HEK293T (cell line): ENCODE measurements around the gene NKPD1.

Experiments
- CTCF ChIA-PET: fragments of 350-600 bp; formaldehyde crosslinking; extraction: SDS; loops from one replicate; lab custom pipeline; 2021; ENCODE audit warnings: antibody characterized with exemption, inconsistent platforms; lab: Yijun Ruan, JAX
- POLR2A ChIA-PET: fragments of 350-600 bp; formaldehyde crosslinking; extraction: SDS; loops from one replicate; lab custom pipeline; 2020; ENCODE audit warnings: antibody characterized with exemption, inconsistent platforms; lab: Yijun Ruan, JAX
- DNase-seq: peaks from one replicate; pipeline ENCODE4 v3.0.0; 2012; ENCODE audit warnings: mixed read lengths; ENCODE audit errors: extremely low spot score
- ARNT ChIP-seq: fragments of 450-650 bp; IDR thresholded peaks from 2 replicates; pipeline ENCODE4 v1.6.1; 2017; ENCODE audit warnings: mild to moderate bottlenecking
- BHLHE40 ChIP-seq: fragments of 450-650 bp; IDR thresholded peaks from 2 replicates; pipeline ENCODE4 v1.6.1; 2016; ENCODE audit warnings: mild to moderate bottlenecking, moderate library complexity, borderline replicate concordance
- CTBP1 ChIP-seq: fragments of 450-650 bp; IDR thresholded peaks from 2 replicates; pipeline ENCODE4 v1.6.1; 2016; ENCODE audit warnings: borderline replicate concordance
- ELF4 ChIP-seq: fragments of 450-650 bp; IDR thresholded peaks from 2 replicates; pipeline ENCODE4 v1.6.1; 2017; ENCODE audit warnings: antibody characterized with exemption
- FOXA1 ChIP-seq: fragments of 450-650 bp; IDR thresholded peaks from 2 replicates; pipeline ENCODE4 v1.6.1; 2016; ENCODE audit warnings: mild to moderate bottlenecking
- FOXK2 ChIP-seq: fragments of 450-650 bp; IDR thresholded peaks from 2 replicates; pipeline ENCODE4 v1.6.1; 2016; ENCODE audit warnings: mild to moderate bottlenecking
- FOXM1 ChIP-seq: fragments of 450-650 bp; IDR thresholded peaks from 2 replicates; pipeline ENCODE4 v1.6.1; 2017; ENCODE audit warnings: mild to moderate bottlenecking, borderline replicate concordance
- HDGF ChIP-seq: fragments of 450-650 bp; IDR thresholded peaks from 2 replicates; pipeline ENCODE4 v1.6.1; 2017; ENCODE audit warnings: antibody characterized with exemption, borderline replicate concordance
- L3MBTL2 ChIP-seq: fragments of 450-650 bp; conservative IDR thresholded peaks from 2 replicates; pipeline ENCODE4 v1.6.1; 2016; ENCODE audit warnings: mild to moderate bottlenecking
- LEF1 ChIP-seq: fragments of 450-650 bp; IDR thresholded peaks from 2 replicates; pipeline ENCODE4 v1.6.1; 2017; ENCODE audit warnings: mild to moderate bottlenecking, borderline replicate concordance
- NFRKB ChIP-seq: fragments of 450-650 bp; IDR thresholded peaks from 2 replicates; pipeline ENCODE4 v1.6.1; 2016; ENCODE audit warnings: mild to moderate bottlenecking, moderate library complexity
- PKNOX1 ChIP-seq: fragments of 450-650 bp; IDR thresholded peaks from 2 replicates; pipeline ENCODE4 v1.6.1; 2016
- SP1 ChIP-seq: fragments of 450-650 bp; IDR thresholded peaks from 2 replicates; pipeline ENCODE4 v1.6.1; 2017
- SUZ12 ChIP-seq: fragments of 450-650 bp; IDR thresholded peaks from 2 replicates; pipeline ENCODE4 v1.6.1; 2016; ENCODE audit warnings: mild to moderate bottlenecking
- TARDBP ChIP-seq: fragments of 450-650 bp; IDR thresholded peaks from 2 replicates; pipeline ENCODE4 v1.6.1; 2016
- ZNF384 ChIP-seq: fragments of 450-650 bp; IDR thresholded peaks from 2 replicates; pipeline ENCODE4 v1.6.1; 2016

Gene NKPD1

GRCh38 chr19:45145270-45146189 lies 15.3 kb downstream of the NKPD1 start:
- CTCF ChIA-PET: no interaction called here
- DNase-seq: no peak
- POLR2A ChIA-PET: no interaction called here
- TF ChIP-seq FOXK2 (no peak), ZNF384 (no peak), ELF4 (no peak), TARDBP (no peak), NFRKB (no peak), FOXM1 (no peak), CTBP1 (no peak)

DNA sequence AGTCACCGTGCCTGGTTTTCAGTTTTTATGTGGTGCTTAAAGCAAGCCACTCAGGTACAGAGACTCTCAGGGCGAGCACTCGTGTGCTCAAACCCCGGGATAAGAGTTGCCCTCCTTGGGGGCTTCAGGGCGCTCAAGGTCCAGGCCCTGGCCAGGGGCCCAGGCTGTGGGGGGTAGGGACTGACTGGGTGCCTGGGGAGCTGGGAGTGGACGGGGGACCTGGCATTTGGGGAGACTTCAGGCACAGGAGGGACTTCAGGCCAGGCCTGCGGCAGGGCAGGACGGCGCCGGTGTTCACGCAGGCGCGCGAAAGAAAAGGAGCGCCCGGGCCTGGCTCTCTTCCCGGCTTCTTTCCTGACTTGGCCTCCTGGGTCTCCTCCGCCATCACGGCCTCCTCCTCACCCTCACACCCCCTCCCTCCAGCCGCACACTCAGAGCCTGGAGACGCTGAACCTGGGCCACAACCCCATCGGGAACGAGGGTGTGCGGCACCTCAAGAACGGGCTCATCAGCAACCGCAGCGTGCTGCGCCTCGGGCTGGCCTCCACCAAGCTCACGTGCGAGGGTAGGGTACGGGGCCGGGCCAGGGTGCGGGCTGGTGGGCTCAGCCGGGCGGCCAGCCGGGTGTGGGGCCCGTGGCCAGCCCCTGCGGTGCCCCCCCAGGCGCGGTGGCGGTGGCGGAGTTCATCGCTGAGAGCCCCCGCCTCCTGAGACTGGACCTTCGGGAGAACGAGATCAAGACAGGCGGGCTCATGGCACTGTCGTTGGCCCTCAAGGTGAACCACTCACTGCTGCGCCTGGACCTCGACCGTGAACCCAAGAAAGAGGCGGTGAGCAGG lies 16.1 kb downstream of the NKPD1 start:
- CTCF ChIA-PET: no interaction called here
- DNase-seq: no peak
- no peak for TF ChIP-seq LEF1
- no peak for TF ChIP-seq NFRKB
- TF ChIP-seq HDGF: no peak
- TF ChIP-seq CTBP1: no peak
- TF ChIP-seq ELF4: no peak
- TF ChIP-seq FOXM1: no peak
- TF ChIP-seq TARDBP: no peak
- no peak for TF ChIP-seq ZNF384
- no peak for TF ChIP-seq SUZ12
- no peak for TF ChIP-seq FOXK2
- TF ChIP-seq L3MBTL2: no peak
- no peak for TF ChIP-seq BHLHE40
- TF ChIP-seq PKNOX1: no peak
- no peak for TF ChIP-seq ARNT
- no peak for TF ChIP-seq SP1
- POLR2A ChIA-PET: no interaction called here

DNA sequence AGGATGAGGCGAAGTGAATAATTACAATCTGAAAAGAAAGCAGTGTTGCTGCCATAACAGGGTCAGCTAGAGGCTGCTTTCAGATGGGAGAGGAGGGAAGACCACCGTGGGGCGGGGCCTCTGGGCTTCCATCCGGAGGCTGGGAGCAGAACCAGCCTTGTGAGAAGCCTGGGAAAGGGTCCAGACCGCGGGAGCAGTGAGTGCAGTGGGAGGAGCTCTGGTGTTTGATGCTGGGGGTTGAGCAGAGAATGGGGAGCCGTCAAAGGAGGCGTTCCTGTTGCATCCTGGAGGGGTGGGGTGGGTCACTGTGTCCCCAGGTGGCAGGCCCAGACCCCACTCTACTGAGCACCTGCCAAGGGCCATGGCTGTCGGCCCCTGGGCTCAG lies 18.1 kb downstream of the NKPD1 start:
- TF ChIP-seq ELF4 (no peak), ARNT (no peak), ZNF384 (no peak), BHLHE40 (no peak), NFRKB (no peak), TARDBP (no peak), L3MBTL2 (no peak), SP1 (no peak), FOXA1 (no peak), FOXK2 (no peak)
- ChIA-PET CTCF (no interaction called here), POLR2A (interaction anchor here (0.6 to 1.1 kb wide), 2 partner anchors 32 to 35 kb away, joined by 3 read pairs; partner anchors contain the start of gene TRAPPC6A)
- no peak for DNase-seq

- CTCF ChIA-PET: no interaction called here
- POLR2A ChIA-PET: interaction anchor here (0.6 to 1.1 kb wide), 2 partner anchors 33 to 36 kb away, joined by 3 read pairs; partner anchors contain the start of gene TRAPPC6A
- no peak for TF ChIP-seq SUZ12
- no peak for TF ChIP-seq TARDBP
- no peak for TF ChIP-seq ELF4
- DNase-seq: no peak
Observed at GRCh38 chr19:45142016-45142725, 18.6 kb downstream of the NKPD1 start.

DNA sequence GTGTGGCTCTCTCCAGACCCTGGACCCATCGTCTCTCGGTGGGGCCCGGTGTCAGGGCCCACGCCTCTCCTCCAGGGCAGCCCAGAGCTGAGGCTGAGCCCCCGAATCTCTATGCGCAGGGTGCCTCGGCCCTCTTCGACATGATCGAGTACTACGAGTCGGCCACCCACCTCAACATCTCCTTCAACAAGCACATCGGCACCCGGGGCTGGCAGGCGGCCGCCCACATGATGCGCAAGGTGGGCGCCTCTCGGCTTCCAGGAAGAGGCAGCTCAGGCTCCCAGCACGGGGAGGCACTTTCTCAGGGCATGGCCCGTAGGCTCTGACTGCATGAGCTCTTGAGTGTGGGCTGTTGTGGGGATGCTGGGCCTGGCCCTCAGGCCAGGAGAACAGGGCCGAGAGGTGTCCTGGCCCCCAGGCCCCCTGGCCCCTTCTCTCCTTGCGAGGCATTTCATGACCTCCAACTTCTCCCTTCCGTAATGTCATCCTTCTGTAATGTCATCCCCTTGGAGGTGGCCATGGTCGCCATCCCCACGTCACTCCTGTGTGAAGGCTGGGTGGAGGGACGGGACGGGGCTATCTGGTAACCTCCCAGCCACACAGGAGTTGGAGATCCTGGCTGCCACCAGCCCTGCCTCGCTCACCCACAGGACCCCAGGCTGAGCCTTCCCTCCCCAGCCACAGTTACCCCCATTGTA lies 19.4 kb downstream of the NKPD1 start:
- ChIA-PET POLR2A (interaction anchor here (1.1 kb wide), 1 partner anchor 36 kb away, joined by 3 read pairs; the partner anchor contains the start of gene TRAPPC6A), CTCF (no interaction called here)
- DNase-seq: no peak
- TF ChIP-seq NFRKB (no peak), ELF4 (no peak)

GRCh38 chr19:45140533-45140932 lies 20.2 kb downstream of the NKPD1 start:
- CTCF ChIA-PET: no interaction called here
- no peak for TF ChIP-seq TARDBP
- no peak for TF ChIP-seq L3MBTL2
- TF ChIP-seq HDGF: no peak
- no peak for TF ChIP-seq CTBP1
- no peak for TF ChIP-seq LEF1
- no peak for TF ChIP-seq ARNT
- TF ChIP-seq FOXM1: no peak
- TF ChIP-seq ELF4: no peak
- TF ChIP-seq FOXA1: no peak
- TF ChIP-seq ZNF384: no peak
- TF ChIP-seq PKNOX1: no peak
- POLR2A ChIA-PET: no interaction called here
- DNase-seq: no peak
